Skin of body (tissue), 2 donors: ENCODE measurements around the gene CHRDL2. TPM values are rescaled to one million over a fixed set of nuclear protein-coding genes. Genes with fewer than 3 reads are reported as not detected.

Experiments
- DNase-seq: peaks from one replicate; lab custom pipeline; 2025; lab: John Stamatoyannopoulos, UW
- total RNA-seq: library from RNA; depleted of rRNA; stranded (reverse); fragments of >200 nt; gene quantifications from one replicate; pipeline ENCODE4 v1.2.3, GENCODE V29; 2014

Gene CHRDL2
- total RNA-seq, 1 donor from 2014 or later, result 0.30 TPM

DNA sequence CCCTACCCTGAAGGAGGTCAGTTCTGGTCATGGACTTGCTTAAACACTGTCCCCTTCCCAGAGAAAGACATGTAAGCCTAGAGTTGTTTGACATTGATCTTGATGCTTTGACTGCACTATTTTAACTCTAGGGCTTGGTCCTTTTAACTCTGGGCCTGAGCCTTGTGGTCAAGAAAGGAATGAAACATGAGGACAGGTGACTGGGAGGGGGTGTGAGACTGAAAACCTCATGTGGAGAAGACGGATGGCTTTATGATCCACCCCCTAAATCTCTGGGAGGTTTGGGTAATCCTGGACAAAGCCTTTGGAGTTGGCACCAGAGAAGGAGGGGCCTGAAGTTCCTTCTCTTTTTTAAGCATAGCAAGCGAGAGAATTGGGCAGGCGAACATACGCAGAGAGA lies 17.5 kb downstream of the CHRDL2 start:
- no peak for DNase-seq

DNA sequence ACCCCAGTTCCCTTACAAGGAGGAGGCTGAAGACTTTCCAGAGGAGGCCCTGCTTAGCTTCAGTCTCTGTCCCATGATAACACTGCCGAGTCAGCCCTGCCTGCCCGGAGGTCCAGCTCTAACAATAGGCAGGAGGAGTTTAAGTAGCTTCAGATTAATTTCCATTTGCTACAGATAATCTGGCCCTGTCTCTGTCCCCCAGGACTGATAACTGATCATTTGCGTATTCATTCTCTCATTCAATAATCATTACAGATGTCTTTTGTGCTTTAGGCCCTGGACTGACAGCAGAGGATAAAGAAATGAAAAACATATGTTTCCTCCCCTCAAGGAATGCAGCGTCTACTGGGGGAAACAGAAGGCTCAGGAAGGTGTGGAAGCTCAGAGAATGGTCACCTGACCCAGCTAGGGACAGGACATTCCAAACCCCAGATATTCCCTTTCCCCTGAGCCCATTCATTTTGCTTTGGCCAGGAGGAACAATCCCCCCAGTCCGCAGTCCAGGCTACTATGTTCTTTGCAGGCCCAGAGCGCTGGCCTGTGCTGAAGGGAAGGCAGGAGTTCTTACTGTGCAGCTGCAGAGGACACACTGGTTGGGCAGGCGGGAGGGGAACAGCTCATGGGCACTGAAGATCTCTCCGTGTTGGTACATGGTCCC lies 20.8 kb downstream of the CHRDL2 start:
- DNase-seq, result peak; percentile 85

DNA sequence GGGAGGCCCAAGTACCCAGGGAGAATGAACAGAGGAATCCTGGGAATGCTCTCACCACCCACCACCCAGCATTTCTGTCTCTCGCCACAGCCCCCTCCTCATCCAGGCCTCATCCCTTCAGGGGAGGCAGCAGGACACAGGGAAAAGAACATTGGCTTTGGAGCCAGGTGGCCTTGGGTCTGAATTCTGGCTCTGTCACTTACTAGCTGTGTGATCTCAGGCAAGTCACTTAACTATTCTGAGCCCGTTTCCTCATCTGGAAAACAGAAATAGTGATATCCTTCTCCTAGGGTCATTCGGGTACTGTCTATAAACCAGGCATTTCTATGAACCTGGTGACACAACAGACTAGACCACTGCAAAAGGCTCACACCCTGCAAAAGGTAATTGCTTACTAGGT lies 22.1 kb downstream of the CHRDL2 start:
- DNase-seq, result no peak

DNA sequence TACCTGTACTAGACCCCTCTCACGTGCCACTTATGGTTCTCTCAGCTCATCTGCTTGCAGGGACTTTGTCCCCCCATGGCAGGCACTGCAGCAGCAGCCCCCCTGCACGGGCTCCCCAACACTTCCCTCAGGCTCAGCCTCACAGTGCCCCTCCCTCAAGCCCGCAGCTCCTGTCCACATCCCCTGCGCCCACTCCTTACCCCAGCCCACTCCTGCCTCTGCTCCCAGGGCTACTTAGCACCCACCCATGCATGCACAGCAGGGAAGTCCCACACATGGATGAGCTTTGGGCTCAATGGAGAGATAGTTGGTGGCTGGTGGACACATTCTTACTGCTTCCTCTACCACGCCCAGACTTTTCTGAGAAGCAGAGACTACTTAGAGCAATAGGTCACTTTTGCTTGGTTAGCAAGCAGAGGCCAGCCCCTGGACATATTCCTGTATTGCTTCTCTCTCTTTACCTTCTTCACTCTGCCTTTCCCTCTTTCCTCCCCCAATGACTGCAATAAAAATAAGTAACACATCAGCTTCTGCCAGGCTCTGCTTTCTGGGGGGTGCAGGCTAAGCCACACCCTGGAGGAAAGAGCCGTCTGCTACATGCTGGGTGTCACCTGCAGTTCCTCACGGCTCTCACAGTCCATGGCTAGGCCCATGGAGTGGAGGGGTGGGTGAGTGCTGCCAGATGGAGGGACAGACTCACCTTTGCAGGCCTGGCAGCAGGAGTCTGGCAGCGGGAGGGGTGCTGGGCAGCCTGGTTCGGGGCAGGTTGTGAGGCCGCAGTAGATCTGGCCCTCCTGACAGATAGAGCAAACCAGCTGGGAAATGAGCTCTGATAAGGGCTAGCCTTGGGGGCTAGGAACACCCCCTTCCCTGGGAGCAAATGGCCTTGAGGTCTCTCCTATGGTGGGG lies 23.4 kb downstream of the CHRDL2 start:
- no peak for DNase-seq

DNA sequence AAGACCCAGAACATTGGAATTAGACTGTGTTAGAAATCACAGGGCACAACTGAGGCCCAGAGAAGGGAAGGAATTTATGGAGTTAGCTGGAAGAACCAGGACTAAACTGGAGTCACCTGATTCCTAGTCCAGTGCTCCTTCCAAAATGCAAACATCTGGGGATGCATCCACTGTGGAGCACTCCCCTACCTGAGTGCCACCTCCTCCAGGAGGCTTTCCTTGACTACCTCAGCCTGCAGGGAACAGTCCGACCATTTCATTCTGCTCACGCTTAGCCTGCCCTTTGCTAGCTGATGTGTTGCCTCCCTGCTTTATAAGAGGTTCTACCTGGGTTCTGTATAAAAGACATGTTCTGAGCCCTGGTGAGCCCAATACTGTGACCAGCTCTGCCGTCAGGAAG lies 24.0 kb downstream of the CHRDL2 start:
- DNase-seq, result no peak

DNA sequence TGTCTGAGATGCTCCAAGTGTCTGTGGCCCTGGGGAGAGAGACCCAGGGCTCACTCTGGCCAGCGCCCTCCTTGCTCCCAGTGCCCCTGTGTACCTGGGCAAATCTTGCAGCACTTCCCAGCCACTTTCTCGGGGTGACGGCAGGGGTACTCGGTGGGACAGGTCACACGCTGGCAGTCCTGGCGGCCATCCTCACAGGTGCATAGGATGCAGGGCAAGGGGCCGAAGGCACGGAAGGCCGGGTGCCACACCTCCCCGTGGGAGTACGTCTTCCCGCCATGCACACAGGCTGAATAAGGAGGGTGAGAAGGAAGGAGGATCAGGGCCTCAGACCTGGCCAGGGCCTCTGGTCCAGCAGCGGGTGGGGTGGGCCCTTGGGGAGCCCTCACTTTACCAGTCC lies 28.0 kb downstream of the CHRDL2 start:
- DNase-seq, result no peak

DNA sequence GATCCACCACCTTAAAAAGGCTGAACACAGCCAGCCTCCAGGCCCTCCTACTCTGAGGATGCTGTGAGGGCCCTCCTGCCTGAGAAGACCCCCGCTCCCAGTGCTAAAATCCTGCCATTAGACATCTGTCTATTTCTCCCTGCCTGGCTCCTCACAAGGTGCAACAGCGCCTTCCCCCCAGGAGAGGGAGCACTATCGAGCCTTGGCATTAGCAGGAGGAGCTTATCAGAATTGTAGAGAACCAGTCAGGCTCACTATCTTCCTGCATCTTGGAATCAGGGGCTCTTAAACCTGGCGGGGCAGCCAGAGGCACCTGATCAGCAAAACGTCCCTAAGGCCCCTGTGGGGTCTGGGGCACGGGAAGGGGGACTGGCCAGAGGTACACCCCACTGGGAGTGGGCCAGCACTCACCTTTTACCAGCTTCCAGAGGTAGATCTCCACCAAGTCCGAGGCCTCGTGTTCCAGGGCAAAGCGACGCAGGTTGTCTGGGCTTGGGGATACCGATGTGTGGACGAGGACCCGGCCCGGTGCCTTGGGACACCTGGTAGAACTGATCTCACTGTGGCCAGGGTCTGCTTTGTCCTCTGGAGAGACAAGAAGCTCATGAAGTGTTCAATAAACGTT lies 28.7 kb downstream of the CHRDL2 start:
- DNase-seq, result no peak

DNA sequence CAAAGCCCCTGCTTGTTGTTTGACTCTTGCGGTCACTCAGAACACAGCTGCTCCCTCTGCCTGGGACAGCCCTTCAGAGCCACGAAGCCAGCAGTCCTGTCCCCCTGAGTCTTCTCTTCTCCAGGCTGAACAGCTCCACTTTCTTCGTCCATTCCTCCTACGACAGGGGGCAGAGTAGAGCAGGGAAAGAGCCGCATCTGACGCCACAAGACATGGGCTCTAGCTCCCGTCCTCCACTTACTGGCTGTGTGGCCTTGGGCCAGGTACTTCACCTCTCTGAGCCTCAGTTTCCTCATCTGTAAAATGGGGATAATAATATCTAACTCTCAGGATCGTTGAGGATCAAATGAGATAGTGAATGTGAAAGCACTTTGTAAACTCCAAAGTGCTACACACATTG lies 29.9 kb downstream of the CHRDL2 start:
- DNase-seq, result no peak

DNA sequence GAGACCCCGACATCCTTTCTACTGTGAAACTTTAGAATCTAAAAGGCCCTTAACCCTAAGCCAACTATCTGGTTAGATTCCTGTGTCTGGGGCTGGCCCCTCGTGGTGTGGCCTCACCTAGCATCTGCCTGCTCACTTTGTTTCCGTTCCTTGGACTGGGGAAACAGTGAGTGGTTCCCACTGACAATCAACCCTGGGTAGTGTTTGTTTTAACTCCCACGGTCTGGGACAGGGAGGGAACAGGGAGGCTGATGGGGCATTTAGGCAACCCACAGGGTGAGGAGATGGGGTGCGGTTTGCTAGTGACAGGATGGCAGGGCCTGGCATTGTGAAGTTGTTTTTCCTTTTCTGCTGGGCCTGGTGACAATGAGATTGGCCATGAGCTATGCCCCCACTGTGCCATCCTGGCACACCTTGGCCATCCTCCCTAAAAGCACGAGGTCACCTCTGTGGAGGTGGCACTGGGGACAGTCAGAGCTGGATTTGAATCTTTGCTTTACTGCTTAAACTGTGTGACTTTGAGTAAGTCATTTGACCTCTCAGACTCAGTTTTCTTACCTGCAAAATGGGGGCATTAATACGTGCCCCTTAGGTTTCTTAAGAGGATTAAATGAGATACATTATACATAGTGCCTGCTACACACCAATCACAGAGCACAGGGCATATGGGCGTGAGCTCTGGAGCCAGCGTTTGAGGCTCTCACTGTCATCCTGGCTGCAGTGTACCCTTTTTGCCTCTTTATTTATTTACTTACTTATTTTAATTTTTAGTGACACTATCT lies 31.4 kb downstream of the CHRDL2 start:
- no peak for DNase-seq

DNA sequence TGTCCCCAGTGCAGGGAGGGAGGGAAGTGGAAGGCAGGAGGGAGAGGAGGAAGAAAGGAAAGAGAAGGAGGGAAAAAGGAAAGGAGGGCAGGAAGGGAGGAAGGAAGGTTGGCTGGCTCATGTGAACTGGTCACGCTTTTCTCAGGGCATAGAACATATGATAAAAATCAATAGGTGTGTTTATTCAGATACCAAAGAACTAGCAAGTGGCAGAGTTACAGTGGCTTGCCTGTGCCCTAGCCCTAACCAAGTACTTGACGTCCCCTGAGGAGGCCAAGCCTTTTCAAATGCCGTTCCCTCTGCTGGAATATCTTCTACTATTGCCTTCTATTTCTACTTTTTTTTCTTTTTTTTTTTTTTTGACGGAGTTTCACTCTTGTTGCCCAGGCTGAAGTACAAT lies 33.5 kb downstream of the CHRDL2 start:
- no peak for DNase-seq

DNA sequence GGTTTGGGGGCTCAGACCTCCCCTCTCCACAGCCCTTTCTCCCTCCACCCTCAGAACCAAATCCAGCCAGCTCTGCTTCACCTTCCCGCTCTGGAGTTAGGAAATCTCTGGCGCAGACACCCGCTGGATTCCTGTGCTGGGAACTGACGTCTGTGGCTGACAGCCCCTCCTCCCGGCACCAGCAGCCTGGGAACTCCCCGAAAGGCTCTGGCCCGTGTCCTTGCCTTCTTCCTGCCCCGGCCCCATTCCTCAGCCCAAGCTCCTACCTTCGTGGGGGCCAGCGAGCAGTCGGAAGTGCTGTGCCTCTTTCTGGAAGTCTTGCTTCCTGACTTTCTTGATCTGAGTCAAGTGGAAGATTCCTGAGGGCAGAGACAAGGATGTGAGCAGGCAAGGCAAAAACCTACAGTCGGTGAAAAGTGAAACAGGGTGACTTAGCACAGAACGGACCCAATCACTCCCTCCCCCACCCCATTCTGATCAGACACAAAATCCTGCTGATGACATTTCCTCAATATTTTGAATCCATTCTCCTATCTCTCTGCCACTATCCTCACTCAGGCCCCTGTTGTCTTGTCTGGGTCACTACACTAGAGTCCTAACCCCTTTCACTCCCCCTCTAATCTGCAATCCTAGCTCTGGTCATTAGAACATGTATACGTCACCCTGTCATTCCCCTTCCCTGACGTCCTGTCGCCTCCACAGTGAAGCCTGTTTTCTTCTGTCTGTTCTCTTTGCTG lies 34.1 kb downstream of the CHRDL2 start:
- peak; percentile 16 for DNase-seq

DNA sequence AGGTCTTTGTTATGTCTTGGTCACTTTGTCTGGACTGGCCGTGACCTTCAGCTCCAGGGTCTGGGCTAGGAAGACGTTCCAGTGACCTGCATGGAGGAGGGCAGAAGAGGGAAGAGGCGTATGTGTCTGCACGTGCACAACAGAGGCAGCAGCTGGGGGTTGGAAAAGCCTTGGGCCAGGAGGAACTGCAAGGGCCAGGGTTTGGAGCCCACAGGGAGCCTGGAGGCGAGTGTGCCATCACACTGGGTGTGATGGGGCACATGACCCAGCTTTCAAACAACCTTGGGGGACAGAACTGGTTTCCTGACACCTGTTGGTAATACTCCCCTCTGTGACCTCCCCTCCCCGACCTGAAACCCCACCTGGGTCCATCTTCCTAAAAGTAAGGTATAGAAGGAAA lies 34.7 kb downstream of the CHRDL2 start:
- DNase-seq, result no peak

DNA sequence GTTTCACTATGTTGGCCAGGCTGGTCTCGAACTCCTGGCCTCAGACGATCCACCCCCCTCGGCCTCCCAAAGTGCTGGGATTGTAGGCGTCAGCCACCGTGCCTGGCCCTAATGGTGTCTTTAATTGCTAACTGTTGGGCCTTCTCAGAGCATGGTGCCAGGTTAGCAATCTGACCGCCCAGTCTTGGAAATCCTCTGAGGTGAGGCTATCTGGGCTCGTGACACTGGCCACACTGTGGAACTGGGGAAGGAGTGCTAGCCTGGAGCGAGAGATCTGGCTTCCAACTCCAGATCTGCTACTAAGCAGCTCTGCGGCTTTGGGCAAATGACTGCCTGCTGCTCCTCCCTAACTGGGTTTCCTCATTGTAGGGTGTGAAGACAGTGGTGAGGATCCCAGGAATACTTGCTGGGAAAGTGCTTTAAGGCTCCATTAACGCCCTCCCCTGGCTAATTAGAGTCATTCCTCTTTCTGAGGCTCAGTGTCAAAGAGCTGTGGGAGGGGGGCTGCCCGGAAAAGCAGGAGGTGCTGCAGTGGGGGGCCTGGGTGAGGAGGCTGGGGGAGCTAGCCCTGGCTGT lies 35.4 kb downstream of the CHRDL2 start:
- DNase-seq, result no peak

DNA sequence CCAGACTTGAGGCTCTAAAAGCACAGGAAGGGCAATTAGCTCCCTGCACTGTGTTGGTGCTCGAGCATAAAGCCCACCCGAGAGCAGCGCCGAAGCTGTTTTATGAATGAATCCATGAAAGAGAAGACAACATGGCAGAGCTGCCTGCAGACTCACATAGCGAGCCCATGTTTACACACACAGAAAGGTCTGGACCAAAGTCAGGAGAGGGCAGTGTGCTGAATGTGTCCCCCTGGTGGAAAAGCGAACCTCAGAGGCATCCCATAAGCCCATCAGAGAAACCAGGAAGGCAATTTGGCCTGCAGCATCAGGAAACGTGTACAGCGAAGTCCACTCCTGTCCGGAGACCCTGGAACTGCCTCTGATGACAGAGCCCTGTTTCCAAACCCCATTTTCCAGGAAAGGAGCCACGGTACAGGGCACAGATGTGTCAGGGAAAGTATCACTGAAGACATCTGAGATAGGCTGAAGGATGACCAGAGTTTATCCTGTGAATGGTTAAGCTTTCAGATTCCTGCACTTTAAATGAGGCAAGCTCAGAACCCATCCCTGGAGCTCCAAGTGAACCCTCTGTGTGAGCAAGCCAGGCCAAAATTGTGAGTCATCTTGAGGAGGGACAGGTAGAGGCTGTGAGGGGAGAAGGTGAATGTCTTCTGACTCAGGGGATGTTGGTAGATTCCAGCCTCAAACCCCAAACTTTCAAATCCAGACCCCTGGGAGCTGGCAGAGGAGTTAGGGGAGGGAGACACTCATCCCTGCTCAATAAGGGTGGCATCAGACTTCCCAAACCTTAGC lies 36.9 kb downstream of the CHRDL2 start:
- DNase-seq, result no peak

DNA sequence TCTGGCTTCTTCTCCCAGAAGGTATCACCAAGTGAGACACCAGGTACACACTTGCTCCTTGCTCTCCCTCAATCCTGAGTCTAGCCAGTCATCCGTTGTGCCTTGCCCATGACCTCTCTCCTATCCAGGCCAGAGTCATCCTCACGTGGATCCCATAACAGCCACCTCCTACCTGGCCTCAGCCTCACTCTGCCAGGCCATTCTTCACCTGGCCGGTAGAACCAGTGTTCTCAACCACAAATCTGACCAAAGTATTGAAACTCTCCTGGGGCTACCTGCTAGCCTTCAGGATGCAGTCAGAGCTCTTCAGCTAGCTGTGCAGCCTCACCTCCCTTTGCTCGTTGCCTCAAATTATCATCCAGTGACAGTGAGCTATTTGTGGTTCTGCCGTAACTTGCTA lies 37.7 kb downstream of the CHRDL2 start:
- no peak for DNase-seq

DNA sequence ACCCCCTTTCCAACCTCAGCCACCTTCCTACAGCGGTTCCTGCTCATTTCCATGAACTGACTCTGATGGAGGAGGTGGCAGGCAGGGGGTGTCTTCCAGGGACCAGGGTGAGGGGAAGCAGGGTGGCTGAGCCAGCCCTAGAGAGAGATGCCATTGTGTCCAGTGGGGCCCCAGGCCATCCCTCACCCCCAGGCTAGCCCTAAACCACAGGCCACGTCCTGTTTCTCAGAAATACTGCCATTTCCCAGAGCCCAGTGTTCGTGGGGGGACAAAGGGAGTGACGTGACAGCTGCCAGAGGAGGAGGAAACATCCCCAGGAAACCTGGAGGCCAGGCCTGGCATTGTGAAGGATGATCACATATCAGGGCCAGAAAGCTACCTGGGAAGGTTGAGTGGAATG lies 39.5 kb downstream of the CHRDL2 start:
- no peak for DNase-seq

DNA sequence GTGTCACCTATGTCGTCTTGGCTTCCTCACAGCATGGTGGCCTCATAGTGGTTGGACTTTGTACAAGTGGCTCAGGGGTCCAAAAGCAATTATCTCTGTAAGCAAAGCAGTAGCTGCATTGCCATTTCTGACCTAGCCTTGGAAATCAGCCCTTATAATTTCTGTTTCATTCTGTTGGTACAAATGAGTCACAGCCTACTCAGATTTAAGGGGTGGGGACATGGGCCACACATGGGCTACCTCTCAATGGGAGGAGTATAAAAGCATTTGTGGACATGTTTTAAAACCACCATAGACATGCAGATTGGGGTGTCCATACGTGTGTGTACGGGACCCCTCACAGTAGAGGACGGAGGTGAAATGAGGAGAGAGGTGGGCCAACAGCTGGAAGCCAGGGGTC lies 41.6 kb downstream of the CHRDL2 start:
- DNase-seq, result no peak

DNA sequence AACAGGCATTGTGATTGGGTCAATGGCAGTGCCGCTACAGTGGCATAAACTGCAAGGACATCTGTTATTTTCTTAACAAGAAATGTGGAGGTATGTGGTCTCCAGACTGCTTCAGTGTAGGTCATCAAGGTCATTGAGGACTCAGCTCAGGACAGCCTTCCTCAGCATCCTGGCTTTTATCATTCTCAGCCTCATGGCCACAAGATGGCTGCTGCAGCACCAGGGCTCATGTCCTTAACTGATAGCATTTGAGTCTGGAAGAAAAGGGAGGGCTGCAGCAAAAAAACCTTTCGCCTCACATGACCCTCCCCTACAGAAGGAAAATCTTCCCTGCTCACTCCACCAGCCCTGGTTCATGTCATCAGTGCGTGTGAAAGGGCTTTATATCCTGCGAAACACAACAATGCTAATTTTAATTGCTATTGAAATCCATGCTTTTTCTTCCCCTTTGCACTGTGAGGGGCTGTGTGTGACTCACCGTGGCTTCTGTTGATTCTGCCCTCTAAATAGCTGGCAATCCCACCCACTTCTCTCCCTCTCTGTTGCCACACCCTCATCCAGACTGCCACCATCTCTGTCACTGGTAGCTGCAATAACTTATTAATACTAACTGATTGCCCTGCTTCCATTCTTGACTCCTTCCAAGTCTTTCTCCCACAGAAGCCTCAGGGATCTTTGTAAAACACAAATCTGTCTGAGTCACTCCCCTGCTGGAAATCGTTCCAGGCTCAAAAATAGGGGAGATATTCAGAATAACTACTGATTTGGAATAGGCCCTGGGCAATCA lies 43.8 kb downstream of the CHRDL2 start:
- no peak for DNase-seq

DNA sequence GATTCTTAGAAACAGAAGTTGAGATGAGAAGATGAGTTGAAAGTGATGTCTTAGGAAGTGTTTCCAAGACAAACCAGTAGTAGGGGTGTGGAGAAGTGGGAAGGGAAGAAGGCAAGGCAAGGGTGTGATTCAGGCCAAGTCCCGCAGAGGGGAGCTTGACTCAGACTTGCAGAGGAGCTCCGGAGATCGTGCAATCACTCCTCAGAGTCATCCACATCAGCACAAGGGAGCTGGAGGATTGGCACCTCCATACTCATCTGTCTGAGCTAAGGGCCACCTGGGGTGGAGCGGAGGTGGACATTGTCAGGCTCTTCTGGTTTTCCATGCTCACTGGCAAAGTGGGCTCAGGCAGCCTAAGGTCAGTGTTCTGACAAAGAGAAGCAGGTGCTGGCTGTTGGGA lies 44.4 kb downstream of the CHRDL2 start:
- no peak for DNase-seq
